SK-N-SH (cell line): Measurements from ENCODE around the gene GPRC5B. TPM values are rescaled to one million over a fixed set of nuclear protein-coding genes. Genes with fewer than 3 reads are reported as not detected.

Source experiments
- CTCF ChIA-PET: fragments of 300-600, 350-600 bp; formaldehyde crosslinking; extraction: SDS; loops from one replicate; lab custom pipeline; 2021; lab: Yijun Ruan, JAX
- POLR2A ChIA-PET: fragments of 350-600 bp; sonication (Branson Sonifier 250); formaldehyde crosslinking; extraction: SDS; loops from one replicate; lab custom pipeline; 2020; ENCODE audit warnings: antibody characterized with exemption, inconsistent platforms; lab: Yijun Ruan, JAX
- DNase-seq: peaks from one replicate; pipeline ENCODE4 v3.0.0; 2012
- H2AFZ ChIP-seq: fragments of 200-600 bp; sonication (generic); 2 replicates; pipeline ENCODE4 v1.8.1; 2016; ENCODE audit warnings: antibody characterized with exemption, mild to moderate bottlenecking, low read depth
- H3F3A ChIP-seq: fragments of 200-600 bp; sonication (generic); replicated peaks from 2 replicates; pipeline ENCODE3; 2016; ENCODE audit warnings: antibody characterized with exemption, mild to moderate bottlenecking; ENCODE audit not compliant: insufficient read depth
- H3K27ac ChIP-seq, 2 experiments: fragments of 200-500 bp in 1 of 2; fragments of 200-600 bp in 1 of 2; sonication (Bioruptor generic) in 1 of 2; sonication (generic), shearing (Covaris generic) in 1 of 2; 2 replicates each; pipeline versions ENCODE4 v1.5.1 to v1.6.1; 2014 to 2016; ENCODE audit warnings: low read depth in 2 of 2, inconsistent platforms in 1 of 2, low read length in 1 of 2, mild to moderate bottlenecking in 1 of 2, mixed read lengths in 1 of 2
- H3K27me3 ChIP-seq: fragments of 200-600 bp; sonication (generic), shearing (Covaris generic); 2 replicates; pipeline ENCODE4 v1.6.1; 2016; ENCODE audit warnings: mixed run types; ENCODE audit not compliant: insufficient read depth
- H3K36me3 ChIP-seq, 2 experiments: fragments of 200-500 bp in 1 of 2; fragments of 200-600 bp in 1 of 2; sonication (Bioruptor generic) in 1 of 2; sonication (generic) in 1 of 2; replicated peaks in 1 of 2; 2 replicates each; pipeline versions ENCODE3 to v1.5.1; 2014 to 2016; ENCODE audit warnings: low read length in 1 of 2, mild to moderate bottlenecking in 1 of 2; ENCODE audit not compliant: insufficient read depth in 2 of 2, control insufficient read depth in 1 of 2
- H3K4me1 ChIP-seq, 2 experiments: fragments of 200-500 bp in 1 of 2; fragments of 200-600 bp in 1 of 2; sonication (Bioruptor generic) in 1 of 2; sonication (generic), shearing (Covaris generic) in 1 of 2; 2 replicates each; pipeline versions ENCODE4 v1.5.1 to v1.6.1; 2014 to 2016; ENCODE audit warnings: low read depth in 1 of 2, low read length in 1 of 2, mixed run types in 1 of 2; ENCODE audit not compliant: insufficient read depth in 2 of 2, control insufficient read depth in 1 of 2
- H3K4me2 ChIP-seq: fragments of 200-600 bp; sonication (generic), shearing (Covaris generic); 2 replicates; pipeline ENCODE4 v1.6.1; 2017; ENCODE audit warnings: mixed run types
- H3K4me3 ChIP-seq, 2 experiments: fragments of 200-500 bp in 1 of 2; fragments of 200-600 bp in 1 of 2; sonication (Bioruptor generic) in 1 of 2; sonication (generic), shearing (Covaris generic) in 1 of 2; 2 replicates each; pipeline versions ENCODE4 v1.5.1 to v1.8.1; 2014 to 2016; ENCODE audit warnings: low read depth in 2 of 2, inconsistent platforms in 1 of 2, low read length in 1 of 2, mild to moderate bottlenecking in 1 of 2, mixed read lengths in 1 of 2, moderate library complexity in 1 of 2
- H3K79me2 ChIP-seq: fragments of 200-600 bp; sonication (generic); 2 replicates; pipeline ENCODE4 v1.8.1; 2017; ENCODE audit warnings: mild to moderate bottlenecking; ENCODE audit not compliant: insufficient read depth
- H3K9ac ChIP-seq: fragments of 200-600 bp; sonication (generic); 2 replicates; pipeline ENCODE4 v1.6.1; 2017; ENCODE audit warnings: mixed run types
- H3K9me2 ChIP-seq: fragments of 200-600 bp; sonication (generic); 2 replicates; pipeline ENCODE4 v1.6.1; 2017; ENCODE audit warnings: mixed run types
- H3K9me3 ChIP-seq: fragments of 200-600 bp; sonication (generic); 2 replicates; pipeline ENCODE4 v1.6.1; 2017; ENCODE audit warnings: mixed run types, mild to moderate bottlenecking, moderate library complexity
- H4K20me1 ChIP-seq: fragments of 200-600 bp; sonication (generic); 2 replicates; pipeline ENCODE4 v1.6.1; 2017; ENCODE audit warnings: mild to moderate bottlenecking, mixed run types; ENCODE audit not compliant: insufficient read depth
- CTCF ChIP-seq: fragments of 200-600 bp; sonication (generic); IDR thresholded peaks from 2 replicates; pipeline ENCODE4 v1.6.1; 2017; ENCODE audit warnings: antibody characterized with exemption, mild to moderate bottlenecking, moderate library complexity
- EZH2phosphoT487 ChIP-seq: fragments of 200-600 bp; sonication (generic); IDR thresholded peaks from 2 replicates; pipeline ENCODE4 v1.6.1; 2017; ENCODE audit warnings: low read depth, mixed run types, mild to moderate bottlenecking, antibody characterized with exemption, moderate library complexity, borderline replicate concordance
- FOSL2 ChIP-seq: IDR thresholded peaks from 2 replicates; pipeline ENCODE4 v1.4.0; 2012; ENCODE audit warnings: low read depth, mild to moderate bottlenecking, moderate library complexity, borderline replicate concordance
- FOXM1 ChIP-seq: IDR thresholded peaks from 2 replicates; pipeline ENCODE4 v1.4.0; 2012; ENCODE audit warnings: low read depth, mild to moderate bottlenecking
- GABPA ChIP-seq: IDR thresholded peaks from 2 replicates; pipeline ENCODE4 v1.4.0; 2012; ENCODE audit warnings: low read depth, mild to moderate bottlenecking
- JUND ChIP-seq: IDR thresholded peaks from 2 replicates; pipeline ENCODE4 v1.4.0; 2012
- MEF2A ChIP-seq: IDR thresholded peaks from 2 replicates; pipeline ENCODE4 v1.4.0; 2012; ENCODE audit warnings: low read depth, borderline replicate concordance
- NFIC ChIP-seq: IDR thresholded peaks from 2 replicates; pipeline ENCODE4 v1.4.0; 2012; ENCODE audit warnings: borderline replicate concordance
- PBX3 ChIP-seq: IDR thresholded peaks from 2 replicates; pipeline ENCODE4; 2012
- RAD21 ChIP-seq: IDR thresholded peaks from 2 replicates; pipeline ENCODE4 v1.6.1; 2012; ENCODE audit warnings: mild to moderate bottlenecking, low read length
- RXRA ChIP-seq: IDR thresholded peaks from 2 replicates; pipeline ENCODE4 v1.4.0; 2012; ENCODE audit warnings: low read depth, mild to moderate bottlenecking, borderline replicate concordance
- SIN3A ChIP-seq: IDR thresholded peaks from 2 replicates; pipeline ENCODE4 v1.6.1; 2012; ENCODE audit warnings: low read depth, mild to moderate bottlenecking, low read length, moderate library complexity, borderline replicate concordance
- SMC3 ChIP-seq: IDR thresholded peaks from 2 replicates; pipeline ENCODE4 v1.6.1; 2012; ENCODE audit warnings: low read depth, low read length, improper control_type of control experiment
- TAF1 ChIP-seq: IDR thresholded peaks from 2 replicates; pipeline ENCODE4 v1.6.1; 2012; ENCODE audit warnings: low read depth, mild to moderate bottlenecking, low read length, moderate library complexity, borderline replicate concordance
- TEAD4 ChIP-seq: IDR thresholded peaks from 2 replicates; pipeline ENCODE4 v1.4.0; 2012; ENCODE audit warnings: mild to moderate bottlenecking, borderline replicate concordance; ENCODE audit not compliant: insufficient read depth
- YY1 ChIP-seq: IDR thresholded peaks from 2 replicates; pipeline ENCODE4 v1.4.0; 2012; ENCODE audit warnings: low read depth, mild to moderate bottlenecking
- WGBS: methylation state at CpG from one replicate; pipeline ENCODE4 v1.1.6; 2017; ENCODE audit warnings: low lambda C conversion rate; 5-methylcytosine and 5-hydroxymethylcytosine counted together
- polyA plus RNA-seq, 3 experiments: library from polyadenylated mRNA; depleted of rRNA; stranded (reverse); fragments of >200 nt; gene quantifications; 2 replicates each; pipeline ENCODE4 v1.2.3, GENCODE V29; 2012

Gene GPRC5B
- polyA plus RNA-seq, 1 of the 3 experiments (the other 2 are of a cell fraction): 1.1 TPM

- H3K79me2 ChIP-seq: no peaks in the 10 kb centered on the region
- no peaks in the 10 kb centered on the region for H3F3A ChIP-seq
- H3K36me3 ChIP-seq: no peaks in the 10 kb centered on the region
- no peak overlapping the region for H3K4me3 ChIP-seq
- H3K27me3 ChIP-seq: no peaks in the 10 kb centered on the region; the same call in 1 of the 2 replicates
- DNase-seq: no peak
- ChIA-PET POLR2A (interaction anchor here (1.7 kb wide), 1 partner anchor 402 kb away, joined by 8 read pairs; no protein-coding TSS in a partner anchor), CTCF (interaction anchor here (0.8 to 17.2 kb wide), 14 partner anchors 10 to 495 kb away, joined by 3 to 473 read pairs (median 5); no protein-coding TSS in a partner anchor)
- H3K9ac ChIP-seq: no peak overlapping the region
- WGBS: 64% methylated on average over 3 of the region's 5 CpGs
- no peaks in the 10 kb centered on the region for H3K9me3 ChIP-seq
- H3K4me2 ChIP-seq: no peak overlapping the region
- H2AFZ ChIP-seq: no peak overlapping the region
- H3K9me2 ChIP-seq: no peaks in the 10 kb centered on the region
- no peak overlapping the region for H3K27ac ChIP-seq
- no peaks in the 10 kb centered on the region; a peak in 1 of 4 replicates for H3K4me1 ChIP-seq
- no peaks in the 10 kb centered on the region for H4K20me1 ChIP-seq
- TF ChIP-seq NFIC: no peak
- no peak for TF ChIP-seq YY1
- TF ChIP-seq SMC3: no peak
- TF ChIP-seq PBX3: no peak
- no peak for TF ChIP-seq SIN3A
- no peak for TF ChIP-seq MEF2A
- no peak for TF ChIP-seq RAD21
- TF ChIP-seq CTCF: no peak
- no peak for TF ChIP-seq EZH2phosphoT487
- no peak for TF ChIP-seq GABPA
- no peak for TF ChIP-seq RXRA
- TF ChIP-seq FOSL2: no peak
- no peak for TF ChIP-seq JUND
- no peak for TF ChIP-seq TAF1
- TF ChIP-seq, all 33 proteins: peak for 0
These were observed 13.5 kb upstream of the GPRC5B start for GRCh38 chr16:19898166-19898565.

- Histone ChIP-seq H3K9ac (no peak overlapping the region), H3K9me2 (no peaks in the 10 kb centered on the region), H3K27ac (no peak overlapping the region), H3K27me3 (no peaks in the 10 kb centered on the region), H3K4me1 (no peaks in the 10 kb centered on the region; a peak in 1 of 4 replicates), H3K4me3 (no peak overlapping the region), H2AFZ (no peak overlapping the region), H3K36me3 (no peaks in the 10 kb centered on the region), H3K4me2 (no peak overlapping the region), H4K20me1 (no peaks in the 10 kb centered on the region), H3F3A (no peaks in the 10 kb centered on the region), H3K79me2 (no peaks in the 10 kb centered on the region), H3K9me3 (no peaks in the 10 kb centered on the region)
- DNase-seq: no peak
- CTCF ChIA-PET: interaction anchor here (2.5 to 17.2 kb wide), 4 partner anchors 11 to 488 kb away, joined by 12 to 473 read pairs (median 98); no protein-coding TSS in a partner anchor
- TF ChIP-seq NFIC (no peak), EZH2phosphoT487 (no peak), RXRA (no peak), RAD21 (no peak), FOXM1 (no peak), TEAD4 (no peak)
- 94% methylated on average over 4 of the region's 5 CpGs for WGBS
- POLR2A ChIA-PET: no interaction called here
These were observed 12.3 kb upstream of the GPRC5B start for GRCh38 chr16:19896951-19897350.
